HAP-1 (cell line): Measurements from ENCODE around the gene BCAS3.

Experiments used
- DNase-seq, 2 experiments: peaks; one replicate each; pipeline ENCODE4 v3.0.0-alpha.2; 2016 to 2020; ENCODE audit warnings: low spot score in 2 of 2
- H3K27me3 ChIP-seq: fragments of 250-450 bp; sonication (Bioruptor Pico); 2 replicates; pipeline ENCODE4 v1.5.1; 2020; ENCODE audit warnings: low read depth, mild to moderate bottlenecking, moderate library complexity
- H3K36me3 ChIP-seq: fragments of 250-450 bp; sonication (Bioruptor Pico); replicated peaks from 2 replicates; pipeline ENCODE4 v1.5.1; 2020; ENCODE audit warnings: mild to moderate bottlenecking
- H3K4me1 ChIP-seq: fragments of 250-450 bp; sonication (Bioruptor Pico); 2 replicates; pipeline ENCODE4 v1.5.1; 2020; ENCODE audit warnings: mild to moderate bottlenecking
- H3K4me3 ChIP-seq: fragments of 250-450 bp; sonication (Bioruptor Pico); 2 replicates; pipeline ENCODE4 v1.5.1; 2020; ENCODE audit warnings: mild to moderate bottlenecking, moderate library complexity
- H3K9me3 ChIP-seq: fragments of 250-450 bp; sonication (Bioruptor Pico); 2 replicates; pipeline ENCODE4 v1.5.1; 2020; ENCODE audit warnings: mild to moderate bottlenecking, moderate library complexity
- in situ Hi-C: fragments of 300-500 bp; cut with MboI; formaldehyde crosslinking; loops from 3 replicates; pipeline ENCODE4 v1.14.3; 2020; ENCODE audit warnings: low sequenced_read_pairs, inconsistent platforms, mixed read lengths

The BCAS3 gene

GRCh38 chr17:61247439-61247838, 569.8 kb downstream of the BCAS3 start:
- no peaks in the 10 kb centered on the region for H3K9me3 ChIP-seq
- H3K27me3 ChIP-seq, result no peaks in the 10 kb centered on the region
- H3K4me3 ChIP-seq, result no peak overlapping the region
- H3K36me3 ChIP-seq, result no peaks in the 10 kb centered on the region
- in situ Hi-C loops, result no loop called here
- peaks cover 11% of the 10 kb centered on the region for H3K4me1 ChIP-seq
- DNase-seq, result no peak

- in situ Hi-C loops, result no loop called here
- no peaks in the 10 kb centered on the region for H3K27me3 ChIP-seq
- no peaks in the 10 kb centered on the region for H3K9me3 ChIP-seq
- DNase-seq, result no peak
- H3K4me1 ChIP-seq, result peaks cover 14% of the 10 kb centered on the region
- H3K36me3 ChIP-seq, result no peaks in the 10 kb centered on the region
- H3K4me3 ChIP-seq, result no peak overlapping the region
Observed at GRCh38 chr17:61248399-61248798, 570.7 kb downstream of the BCAS3 start.

- Histone ChIP-seq H3K4me1 (peaks cover 21% of the 10 kb centered on the region), H3K27me3 (no peaks in the 10 kb centered on the region), H3K36me3 (no peaks in the 10 kb centered on the region), H3K4me3 (no peak overlapping the region), H3K9me3 (no peaks in the 10 kb centered on the region)
- in situ Hi-C loops, result no loop called here
- DNase-seq, result no peak
Observed at GRCh38 chr17:61249649-61250299, 572.1 kb downstream of the BCAS3 start.

- H3K9me3 ChIP-seq, result no peaks in the 10 kb centered on the region
- no peaks in the 10 kb centered on the region for H3K36me3 ChIP-seq
- no peak for DNase-seq
- in situ Hi-C loops, result no loop called here
- peaks cover 18% of the 10 kb centered on the region for H3K4me1 ChIP-seq
- H3K27me3 ChIP-seq, result peaks cover 2% of the 10 kb centered on the region; the same call in 1 of the 2 replicates
- no peak overlapping the region for H3K4me3 ChIP-seq
Observed at GRCh38 chr17:61250335-61250890, 572.8 kb downstream of the BCAS3 start.

GRCh38 chr17:61251939-61252865, 574.6 kb downstream of the BCAS3 start:
- Histone ChIP-seq H3K27me3 (peaks cover 2% of the 10 kb centered on the region; the same call in 1 of the 2 replicates), H3K4me3 (no peak overlapping the region), H3K9me3 (no peaks in the 10 kb centered on the region), H3K4me1 (peaks cover 14% of the 10 kb centered on the region), H3K36me3 (no peaks in the 10 kb centered on the region)
- in situ Hi-C loops, result no loop called here
- no peak for DNase-seq

- Histone ChIP-seq H3K4me3 (no peak overlapping the region), H3K27me3 (peaks cover 9% of the 10 kb centered on the region), H3K9me3 (no peaks in the 10 kb centered on the region), H3K4me1 (peaks cover 14% of the 10 kb centered on the region), H3K36me3 (no peaks in the 10 kb centered on the region)
- DNase-seq, result peak in 1 of 2 experiments; percentile 56
- in situ Hi-C loops, result no loop called here
Observed at GRCh38 chr17:61253362-61253761, 575.7 kb downstream of the BCAS3 start.

- in situ Hi-C loops, result no loop called here
- H3K36me3 ChIP-seq, result no peaks in the 10 kb centered on the region
- DNase-seq, result peak; percentile 70 to 94
- no peak overlapping the region for H3K4me3 ChIP-seq
- H3K9me3 ChIP-seq, result no peaks in the 10 kb centered on the region
- peaks cover 14% of the 10 kb centered on the region for H3K27me3 ChIP-seq
- peaks cover 14% of the 10 kb centered on the region for H3K4me1 ChIP-seq
Observed at GRCh38 chr17:61253937-61254574, 576.4 kb downstream of the BCAS3 start.

GRCh38 chr17:61254904-61255303, 577.3 kb downstream of the BCAS3 start:
- Histone ChIP-seq H3K27me3 (peaks cover 22% of the 10 kb centered on the region), H3K9me3 (no peaks in the 10 kb centered on the region), H3K4me1 (peaks cover 14% of the 10 kb centered on the region), H3K4me3 (no peak overlapping the region), H3K36me3 (no peaks in the 10 kb centered on the region)
- in situ Hi-C loops, result no loop called here
- no peak for DNase-seq

GRCh38 chr17:61255647-61256046, 578.0 kb downstream of the BCAS3 start:
- Histone ChIP-seq H3K36me3 (no peaks in the 10 kb centered on the region), H3K4me3 (no peak overlapping the region), H3K4me1 (peaks cover 14% of the 10 kb centered on the region), H3K27me3 (peaks cover 28% of the 10 kb centered on the region), H3K9me3 (no peaks in the 10 kb centered on the region)
- in situ Hi-C loops, result no loop called here
- no peak for DNase-seq

GRCh38 chr17:61259360-61259759, 581.7 kb downstream of the BCAS3 start:
- Histone ChIP-seq H3K27me3 (peaks cover 30% of the 10 kb centered on the region), H3K36me3 (no peaks in the 10 kb centered on the region), H3K4me3 (no peak overlapping the region), H3K9me3 (no peaks in the 10 kb centered on the region), H3K4me1 (peaks cover under 1% of the 10 kb centered on the region; the same call in 1 of the 2 replicates)
- no peak for DNase-seq
- in situ Hi-C loops, result no loop called here

GRCh38 chr17:61260071-61260797, 582.6 kb downstream of the BCAS3 start:
- in situ Hi-C loops, result no loop called here
- no peak for DNase-seq
- H3K4me3 ChIP-seq, result no peak overlapping the region
- no peaks in the 10 kb centered on the region for H3K9me3 ChIP-seq
- H3K36me3 ChIP-seq, result no peaks in the 10 kb centered on the region
- peaks cover 28% of the 10 kb centered on the region for H3K27me3 ChIP-seq
- no peaks in the 10 kb centered on the region for H3K4me1 ChIP-seq

GRCh38 chr17:61261001-61261637, 583.5 kb downstream of the BCAS3 start:
- H3K4me1 ChIP-seq, result no peaks in the 10 kb centered on the region
- H3K9me3 ChIP-seq, result no peaks in the 10 kb centered on the region
- in situ Hi-C loops, result no loop called here
- H3K27me3 ChIP-seq, result peaks cover 27% of the 10 kb centered on the region
- no peak overlapping the region for H3K4me3 ChIP-seq
- H3K36me3 ChIP-seq, result no peaks in the 10 kb centered on the region
- DNase-seq, result no peak

- no peaks in the 10 kb centered on the region for H3K36me3 ChIP-seq
- peaks cover 4% of the 10 kb centered on the region; the same call in 1 of the 2 replicates for H3K27me3 ChIP-seq
- in situ Hi-C loops, result no loop called here
- DNase-seq, result no peak
- H3K9me3 ChIP-seq, result no peaks in the 10 kb centered on the region
- no peaks in the 10 kb centered on the region for H3K4me1 ChIP-seq
- H3K4me3 ChIP-seq, result no peak overlapping the region
Observed at GRCh38 chr17:61265397-61265796, 587.7 kb downstream of the BCAS3 start.
